ENCODE data around the gene POU5F1.
"Not testable (repeated sequence)": the region's sequence is repeated elsewhere in the genome, so short reads cannot be mapped to it uniquely, and the experiment has no call there.

The POU5F1 gene

GRCh38 chr6:31170600-31170881 is at the start of gene POU5F1:
Gene POU5F1, minus strand, starts transcription at chr6:31170682. Its CDS starts 62 bp downstream, at chr6:31170620.
- no peak for DNase-seq

- DNase-seq, result no peak
Measured at GRCh38 chr6:31216208-31216898, 45.9 kb upstream of the POU5F1 start.

GRCh38 chr6:31215216-31215615 is 44.7 kb upstream of the POU5F1 start:
- not testable (repeated sequence) for DNase-seq

DNA sequence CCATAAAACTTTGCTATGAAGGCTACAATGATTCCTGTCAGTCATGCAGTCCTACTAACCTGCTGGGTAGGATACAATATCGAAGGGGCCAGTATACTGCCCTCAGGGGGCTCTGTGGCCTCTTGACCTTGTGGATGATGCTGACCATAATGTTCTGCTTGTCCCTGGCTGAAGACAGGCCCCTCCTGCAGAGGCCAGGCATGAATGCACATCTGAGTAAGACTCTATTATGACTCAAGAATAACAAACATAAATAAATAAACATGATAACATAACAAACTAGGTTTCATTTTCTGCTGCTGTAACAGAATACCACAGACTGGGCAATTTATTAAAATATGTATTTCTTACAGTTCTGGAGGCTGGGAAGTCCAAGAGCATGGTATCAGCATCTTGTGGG is 44.0 kb upstream of the POU5F1 start:
- no peak for DNase-seq

DNA sequence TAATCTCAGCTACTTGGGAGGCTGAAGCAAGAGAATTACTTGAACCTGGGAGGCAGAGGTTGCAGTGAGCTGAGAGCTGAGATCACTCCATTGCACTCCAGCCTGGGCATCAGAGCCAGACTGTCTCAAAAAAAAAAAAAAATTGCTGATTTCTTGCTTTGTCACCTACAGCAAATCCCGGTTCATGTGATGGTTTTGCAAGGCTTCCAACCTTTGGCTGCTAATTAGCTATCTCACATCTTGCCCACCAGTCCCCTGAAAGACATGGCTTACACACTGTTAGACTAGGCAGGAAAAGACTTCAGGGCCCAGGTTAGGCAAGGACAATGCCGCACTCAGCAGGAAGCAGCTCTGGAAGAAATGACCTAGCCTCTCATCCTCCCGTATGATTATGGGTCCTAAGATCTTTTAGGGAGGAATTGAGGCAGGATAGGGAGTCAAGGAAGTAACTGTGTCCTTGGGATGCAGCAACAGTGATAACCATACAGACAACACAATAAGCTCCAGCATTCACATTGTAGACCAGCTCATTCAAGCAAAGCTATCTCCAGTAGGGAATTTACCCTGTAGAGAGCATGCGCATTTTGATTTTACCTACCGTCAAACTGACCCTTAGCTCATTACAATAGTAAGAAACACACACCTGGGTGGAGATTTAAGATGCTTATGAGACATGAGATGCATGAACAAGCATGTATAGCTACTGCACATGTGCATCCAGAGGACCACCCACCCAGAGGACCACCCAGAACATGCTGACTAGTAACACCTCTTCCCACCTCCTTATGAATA is 40.5 kb upstream of the POU5F1 start:
- no peak for DNase-seq

- no peak for DNase-seq
Measured at GRCh38 chr6:31210123-31210522, 39.6 kb upstream of the POU5F1 start.

- no peak for DNase-seq
Measured at GRCh38 chr6:31209137-31209536, 38.7 kb upstream of the POU5F1 start.

GRCh38 chr6:31208506-31208905 is 38.0 kb upstream of the POU5F1 start:
- DNase-seq, result no peak

- DNase-seq, result no peak
Measured at GRCh38 chr6:31205638-31206037, 35.2 kb upstream of the POU5F1 start.

- no peak for DNase-seq
Measured at GRCh38 chr6:31204751-31205145, 34.3 kb upstream of the POU5F1 start.

DNA sequence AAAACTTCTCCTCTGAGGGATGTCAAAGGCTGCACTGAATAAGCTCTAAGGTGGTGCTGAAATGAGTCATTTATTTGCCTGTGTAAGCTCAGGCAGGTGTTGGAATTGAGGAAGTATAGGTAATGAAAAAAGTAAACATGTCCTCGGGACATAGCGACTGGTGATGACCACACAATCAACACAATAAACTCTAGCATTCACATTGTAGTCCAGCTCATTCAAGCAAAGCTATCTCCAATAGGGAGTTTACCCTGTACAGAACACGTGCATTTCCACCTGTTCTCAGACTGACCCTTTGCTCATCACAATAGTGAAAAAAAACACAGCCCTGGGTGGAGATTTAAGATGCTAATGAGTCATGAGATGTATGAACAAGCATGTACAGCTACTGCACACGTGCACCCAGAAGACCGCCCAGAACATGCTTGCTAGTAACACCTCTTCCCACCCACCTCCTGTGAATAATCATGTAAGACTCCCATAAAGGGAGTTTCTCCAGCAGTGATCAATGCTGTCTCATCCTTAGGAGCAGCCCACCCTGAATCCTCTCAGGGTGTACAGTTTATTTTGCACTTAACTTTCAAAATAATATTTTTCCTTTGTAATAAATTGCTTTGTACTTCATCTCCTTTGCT is 33.0 kb upstream of the POU5F1 start:
- DNase-seq, result peak; percentile 30

DNA sequence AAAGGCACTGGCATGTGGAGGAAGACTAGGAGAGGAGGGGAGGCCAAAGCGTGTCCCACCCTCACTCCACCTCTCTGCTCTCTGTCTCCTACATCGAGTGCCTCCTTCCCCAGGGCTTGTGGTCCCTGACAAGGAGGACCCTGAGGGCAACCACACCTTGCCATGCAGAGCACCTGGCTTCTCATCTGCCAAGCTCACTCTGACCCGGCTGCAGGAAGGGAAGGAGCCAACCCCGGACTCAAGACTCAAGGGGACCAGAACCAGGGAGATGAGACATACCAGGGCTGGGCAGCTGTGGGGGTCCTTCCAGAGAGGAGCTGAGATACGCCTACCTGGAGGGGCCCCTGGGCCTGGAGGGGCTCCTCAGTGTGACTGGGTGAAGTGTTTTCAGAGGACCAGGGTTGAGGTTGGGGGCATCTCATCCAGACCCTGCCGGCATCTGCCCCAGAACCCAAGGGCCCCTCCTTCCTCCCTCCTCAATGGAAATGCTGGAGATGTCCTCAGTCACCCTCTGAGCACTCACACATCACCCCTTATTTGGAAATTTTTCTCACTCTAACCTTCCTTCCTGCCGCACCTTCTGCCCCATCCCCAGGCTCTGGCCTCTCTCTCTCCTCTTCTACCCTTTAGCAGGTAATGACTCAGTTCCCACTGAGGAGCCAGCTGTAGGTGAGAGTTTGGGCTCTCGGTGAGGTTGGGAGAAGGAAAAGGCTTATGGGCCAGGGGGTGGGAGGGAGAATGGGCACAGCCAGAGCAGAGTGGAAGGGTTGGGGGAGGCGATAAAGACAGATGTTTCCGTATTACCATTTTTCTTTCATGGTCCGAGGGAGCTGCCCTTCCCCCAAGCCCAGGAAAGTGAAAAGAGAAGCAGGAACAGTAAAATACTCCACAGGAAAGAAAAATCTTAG is 32.0 kb upstream of the POU5F1 start:
- no peak for DNase-seq

GRCh38 chr6:31199105-31199452 is 28.6 kb upstream of the POU5F1 start:
- DNase-seq, result not testable (repeated sequence)

DNA sequence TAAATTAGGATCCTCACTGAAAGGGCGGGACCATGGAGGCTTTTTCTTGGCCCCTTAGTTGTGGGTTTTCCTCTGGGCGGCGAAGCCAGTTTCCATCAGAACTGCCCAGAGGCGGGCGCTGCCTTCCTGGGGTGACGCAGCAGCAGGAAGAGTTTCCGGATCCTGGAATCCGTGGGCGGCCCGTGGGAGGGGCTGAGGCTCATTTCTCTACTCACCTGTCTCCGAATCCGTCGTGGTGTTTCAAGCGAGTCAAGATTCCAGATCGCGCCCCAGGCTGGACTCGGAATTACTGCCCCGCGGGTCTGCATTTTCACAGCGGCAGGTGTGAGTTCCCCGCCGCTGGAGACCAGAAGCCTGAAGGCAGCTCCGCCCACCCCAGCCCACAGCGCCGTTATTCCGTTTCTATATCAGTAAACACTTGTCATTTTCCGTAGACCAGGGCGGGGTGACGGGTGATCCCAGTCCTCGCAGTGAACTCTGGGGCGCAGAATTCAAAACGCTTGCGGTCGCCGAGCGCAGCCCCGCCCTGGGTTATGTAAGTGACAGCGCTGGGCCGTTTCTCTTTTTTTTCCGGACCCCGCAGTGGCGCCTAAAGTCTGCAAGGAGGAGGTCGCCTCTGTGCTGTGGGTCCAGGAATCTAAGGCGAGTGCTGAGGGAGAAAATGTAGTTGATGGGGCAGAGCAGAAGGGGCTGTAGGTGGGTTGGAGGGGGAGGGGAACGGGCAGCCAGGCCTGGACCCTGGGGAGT is 27.2 kb upstream of the POU5F1 start:
- DNase-seq, result peak; percentile 91

GRCh38 chr6:31196251-31197022 is 26.0 kb upstream of the POU5F1 start:
- DNase-seq, result not testable (repeated sequence)

DNA sequence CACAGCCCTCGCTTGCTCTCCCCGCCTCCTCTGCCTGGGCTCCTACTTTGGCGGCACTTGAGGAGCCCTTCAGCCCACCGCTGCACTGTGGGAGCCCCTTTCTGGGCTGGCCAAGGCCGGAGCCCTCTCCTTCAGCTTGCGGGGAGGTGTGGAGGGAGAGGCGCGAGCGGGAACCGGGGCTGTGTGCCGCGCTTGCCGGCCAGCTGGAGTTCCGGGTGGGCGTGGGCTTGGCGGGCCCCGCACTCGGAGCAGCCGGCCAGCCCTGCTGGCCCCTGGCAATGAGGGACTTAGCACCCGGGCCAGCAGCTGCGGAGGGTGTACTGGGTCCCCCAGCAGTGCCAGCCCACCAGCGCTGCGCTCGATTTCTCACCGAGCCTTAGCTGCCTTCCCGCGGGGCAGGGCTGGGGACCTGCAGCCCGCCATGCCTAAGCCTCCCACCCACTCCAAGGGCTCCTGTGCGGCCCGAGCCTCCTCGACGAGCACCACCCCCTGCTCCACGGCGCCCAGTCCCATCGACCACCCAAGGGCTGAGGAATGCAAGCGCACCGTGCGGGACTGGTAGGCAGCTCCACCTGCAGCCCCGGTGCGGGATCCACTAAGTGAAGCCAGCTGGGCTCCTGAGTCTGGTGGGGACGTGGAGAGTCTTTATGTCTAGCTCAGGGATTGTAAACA is 25.0 kb upstream of the POU5F1 start:
- DNase-seq, result not testable (repeated sequence)

DNA sequence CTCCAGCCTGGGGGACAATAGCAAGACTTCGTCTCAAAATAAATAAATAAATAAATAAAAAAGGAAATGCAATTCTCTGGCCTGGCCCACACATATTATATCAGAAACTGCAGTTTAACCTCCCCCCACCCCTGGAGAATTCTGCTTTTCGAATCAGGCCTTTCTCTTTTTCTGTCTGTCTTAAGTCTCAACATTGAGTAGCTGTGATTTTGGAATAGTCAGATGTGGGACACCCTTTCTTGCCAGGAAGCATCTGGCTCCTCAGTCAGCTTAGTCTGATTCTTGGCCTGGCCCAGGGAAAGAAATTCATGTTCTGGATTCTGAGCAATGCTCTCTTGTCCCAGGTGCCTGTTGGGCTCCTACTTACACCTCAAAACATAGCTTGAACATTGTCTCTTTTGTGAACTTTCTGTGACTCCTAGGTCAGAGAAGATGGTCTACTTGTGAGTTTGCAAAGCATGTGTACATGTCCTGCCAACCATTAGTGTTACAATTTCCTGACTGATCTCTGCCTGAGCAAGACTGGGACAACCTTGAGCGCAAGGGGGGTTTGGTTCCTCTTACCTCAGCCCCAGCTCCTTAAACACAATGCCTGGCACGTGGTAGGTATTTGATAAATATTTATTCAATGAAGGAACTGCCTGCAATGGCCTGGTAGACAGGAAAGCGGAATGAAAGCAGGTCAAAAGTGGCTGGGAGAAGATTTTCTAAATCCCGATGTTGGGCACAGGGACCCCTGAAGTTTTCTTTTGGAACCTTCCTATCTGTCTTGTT is 23.8 kb upstream of the POU5F1 start:
- no peak for DNase-seq

DNA sequence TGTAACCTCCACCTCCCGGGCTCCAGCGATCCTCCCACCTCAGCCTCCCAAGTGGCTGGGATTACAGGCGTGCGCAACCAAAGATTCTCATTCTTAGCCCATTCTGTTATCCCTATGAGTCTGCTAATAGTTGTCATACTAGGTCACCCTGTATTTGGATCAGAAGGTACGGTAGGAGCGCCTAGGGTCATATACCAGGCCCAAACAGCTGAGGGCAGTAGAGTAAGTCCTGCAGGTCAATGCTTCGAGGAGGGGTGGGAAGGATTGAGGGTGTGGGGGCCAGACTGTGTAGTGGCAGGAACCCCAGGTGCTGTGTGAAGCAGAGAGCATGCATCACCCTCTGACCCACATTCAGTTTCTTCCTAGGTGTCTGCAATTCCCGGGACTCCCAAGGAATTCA is 22.7 kb upstream of the POU5F1 start:
- DNase-seq, result no peak

GRCh38 chr6:31192431-31193105 is 22.1 kb upstream of the POU5F1 start:
- peak; percentile 31 for DNase-seq

DNA sequence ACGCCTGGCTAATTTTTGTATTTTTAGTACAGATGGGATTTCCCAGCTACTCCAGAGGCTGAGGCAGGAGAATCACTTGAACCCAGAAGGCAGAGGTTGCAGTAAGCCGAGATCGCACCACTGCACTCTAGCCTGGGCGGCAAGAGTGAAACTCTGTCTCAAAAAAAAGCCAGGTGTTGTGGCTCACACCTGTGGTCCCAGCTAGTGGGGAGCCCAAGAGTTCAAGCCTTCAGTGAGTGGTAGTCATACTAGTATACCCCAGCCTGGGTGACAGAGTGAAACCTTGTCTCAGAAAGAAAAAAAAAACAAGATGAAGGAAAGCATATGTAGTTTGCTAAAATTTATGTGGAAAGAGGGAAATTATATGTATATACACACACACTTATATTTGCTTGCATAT is 20.0 kb upstream of the POU5F1 start:
- no peak for DNase-seq
